Loucy (cell line): ENCODE results near the gene CDC42BPA.

Experiments used
- EZH2phosphoT487 ChIP-seq: fragments of 200-600 bp; IDR thresholded peaks from 2 replicates; pipeline ENCODE4 v1.6.1; 2018; ENCODE audit warnings: antibody characterized with exemption, mild to moderate bottlenecking, moderate library complexity, borderline replicate concordance
- TF ChIP-seq, protein P1 (sequence below): fragments of 200-600 bp; sonication (generic); conservative IDR thresholded peaks from 2 replicates; pipeline ENCODE4 v1.5.1; 2014; ENCODE audit warnings: mild to moderate bottlenecking, antibody characterized with exemption, low read length

DNA sequence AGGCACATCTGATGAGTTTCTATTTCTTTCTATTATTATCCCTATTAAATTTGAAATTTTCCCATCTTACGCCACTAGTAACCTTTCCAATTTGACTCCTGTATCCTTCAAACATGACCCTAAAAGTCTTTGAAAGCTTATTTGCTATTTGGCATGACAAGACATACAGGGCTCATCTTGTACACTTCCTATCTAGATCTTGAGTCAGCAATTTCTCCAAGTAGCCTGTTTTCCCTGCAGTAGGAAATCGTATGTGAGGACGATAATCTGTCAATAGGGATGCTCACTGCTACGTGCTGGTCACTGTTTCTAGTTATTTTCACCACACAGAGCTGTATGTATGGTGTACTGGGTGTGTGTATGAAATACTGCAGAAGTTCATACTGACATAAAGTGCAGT, 142.7 kb downstream of the CDC42BPA start:
- TF ChIP-seq, protein P1, sequence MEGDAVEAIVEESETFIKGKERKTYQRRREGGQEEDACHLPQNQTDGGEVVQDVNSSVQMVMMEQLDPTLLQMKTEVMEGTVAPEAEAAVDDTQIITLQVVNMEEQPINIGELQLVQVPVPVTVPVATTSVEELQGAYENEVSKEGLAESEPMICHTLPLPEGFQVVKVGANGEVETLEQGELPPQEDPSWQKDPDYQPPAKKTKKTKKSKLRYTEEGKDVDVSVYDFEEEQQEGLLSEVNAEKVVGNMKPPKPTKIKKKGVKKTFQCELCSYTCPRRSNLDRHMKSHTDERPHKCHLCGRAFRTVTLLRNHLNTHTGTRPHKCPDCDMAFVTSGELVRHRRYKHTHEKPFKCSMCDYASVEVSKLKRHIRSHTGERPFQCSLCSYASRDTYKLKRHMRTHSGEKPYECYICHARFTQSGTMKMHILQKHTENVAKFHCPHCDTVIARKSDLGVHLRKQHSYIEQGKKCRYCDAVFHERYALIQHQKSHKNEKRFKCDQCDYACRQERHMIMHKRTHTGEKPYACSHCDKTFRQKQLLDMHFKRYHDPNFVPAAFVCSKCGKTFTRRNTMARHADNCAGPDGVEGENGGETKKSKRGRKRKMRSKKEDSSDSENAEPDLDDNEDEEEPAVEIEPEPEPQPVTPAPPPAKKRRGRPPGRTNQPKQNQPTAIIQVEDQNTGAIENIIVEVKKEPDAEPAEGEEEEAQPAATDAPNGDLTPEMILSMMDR: no peak
- TF ChIP-seq EZH2phosphoT487: no peak
